Hepatocyte (in vitro differentiated cells): ENCODE measurements around the gene PCNX3. TPM values are rescaled to one million over a fixed set of nuclear protein-coding genes. Genes with fewer than 3 reads are reported as not detected.

Experiments used
- DNase-seq: peaks from one replicate; pipeline ENCODE4 v3.0.0-alpha.2; 2016; ENCODE audit warnings: low spot score
- H2AFZ ChIP-seq: fragments of 200-600 bp; sonication (generic); 2 replicates; pipeline ENCODE4 v1.6.0; 2016; ENCODE audit warnings: antibody characterized with exemption, mild to moderate bottlenecking
- H3K27ac ChIP-seq: fragments of 200-600 bp; sonication (generic); 2 replicates; pipeline ENCODE4 v1.5.1; 2016; ENCODE audit warnings: mild to moderate bottlenecking
- H3K27me3 ChIP-seq: fragments of 200-600 bp; sonication (generic); 2 replicates; pipeline ENCODE4 v1.6.1; 2016
- H3K36me3 ChIP-seq: fragments of 200-600 bp; sonication (generic); replicated peaks from 2 replicates; pipeline ENCODE4 v1.5.1; 2016; ENCODE audit warnings: low read depth; ENCODE audit not compliant: insufficient read depth
- H3K4me1 ChIP-seq: fragments of 200-600 bp; sonication (generic); 2 replicates; pipeline ENCODE4 v1.5.1; 2016; ENCODE audit warnings: mild to moderate bottlenecking, moderate library complexity; ENCODE audit not compliant: insufficient read depth
- H3K4me2 ChIP-seq: fragments of 200-600 bp; sonication (generic); 2 replicates; pipeline ENCODE4 v1.6.0; 2016
- H3K4me3 ChIP-seq: fragments of 200-600 bp; sonication (generic); 2 replicates; pipeline ENCODE4 v1.5.1; 2016; ENCODE audit warnings: mild to moderate bottlenecking
- H3K79me2 ChIP-seq: fragments of 200-600 bp; sonication (generic); 2 replicates; pipeline ENCODE4 v1.6.0; 2017; ENCODE audit warnings: mild to moderate bottlenecking
- H3K9me2 ChIP-seq: fragments of 200-600 bp; sonication (generic); replicated peaks from 2 replicates; pipeline ENCODE4 v1.6.0; 2017; ENCODE audit warnings: mild to moderate bottlenecking; ENCODE audit not compliant: insufficient read depth
- H3K9me3 ChIP-seq: fragments of 200-600 bp; sonication (generic); 2 replicates; pipeline ENCODE4 v1.5.1; 2016; ENCODE audit warnings: low read depth, mild to moderate bottlenecking
- H4K20me1 ChIP-seq: fragments of 200-600 bp; sonication (generic); 2 replicates; pipeline ENCODE4 v1.6.0; 2016; ENCODE audit warnings: mild to moderate bottlenecking; ENCODE audit not compliant: insufficient read depth, poor library complexity, severe bottlenecking
- EZH2 ChIP-seq: fragments of 200-600 bp; sonication (generic); IDR thresholded peaks from 2 replicates; pipeline ENCODE4 v1.6.1; 2016; ENCODE audit warnings: antibody characterized with exemption, mild to moderate bottlenecking, borderline replicate concordance
- EZH2phosphoT487 ChIP-seq: fragments of 200-600 bp; sonication (generic); IDR thresholded peaks from one replicate; pipeline ENCODE4 v1.6.1; 2018; ENCODE audit warnings: antibody characterized with exemption, mild to moderate bottlenecking, low read depth, moderate library complexity; ENCODE audit not compliant: unreplicated experiment, severe bottlenecking
- WGBS: methylation state at CpG from one replicate; pipeline ENCODE4 v1.1.6; 2016; ENCODE audit warnings: low lambda C conversion rate; ENCODE audit errors: missing lambda C conversion rate; 5-methylcytosine and 5-hydroxymethylcytosine counted together
- polyA plus RNA-seq: library from polyadenylated mRNA; unstranded; fragments of >200 nt; fragmentation: Nextera tagmentation; extraction: Ambion mirVana; gene quantifications from 2 replicates; pipeline ENCODE4 v1.2.1, GENCODE V29; 2016
- total RNA-seq: library from RNA; depleted of rRNA; stranded (reverse); fragments of >200 nt; gene quantifications from 2 replicates; pipeline ENCODE4 v1.2.3, GENCODE V29; 2014
- TF ChIP-seq, protein P1 (sequence below): fragments of 200-600 bp; sonication (generic); IDR thresholded peaks from 2 replicates; pipeline ENCODE4 v1.5.1; 2016; ENCODE audit warnings: antibody characterized with exemption, mild to moderate bottlenecking; ENCODE audit not compliant: poor library complexity

Gene PCNX3
- total and polyA plus RNA-seq, 2 experiments from 2014 or later: 20.0 to 27.4 TPM

DNA sequence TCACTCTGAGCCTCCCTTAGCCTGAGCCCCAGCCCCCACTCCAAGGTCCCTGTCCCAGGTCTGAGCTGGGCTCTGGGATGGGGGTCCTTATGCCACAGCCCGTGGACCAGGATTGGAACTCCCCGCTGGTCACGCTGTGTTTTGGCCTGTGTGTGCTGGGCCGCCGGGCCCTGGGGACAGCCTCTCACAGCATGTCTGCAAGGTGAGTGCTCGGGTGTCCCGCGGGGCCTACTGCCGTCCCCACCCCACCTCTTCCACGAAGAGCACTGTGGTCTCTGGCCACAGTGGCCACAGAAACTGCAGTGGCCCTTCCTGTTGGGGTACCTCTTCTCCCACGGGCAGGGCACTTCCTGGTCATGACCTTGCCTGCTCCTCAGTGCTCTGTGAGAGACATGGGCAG is 18.9 kb downstream of the PCNX3 start:
- WGBS: 98% methylated on average over 8 of the region's 11 CpGs
- Histone ChIP-seq H3K4me3 (no peak overlapping the region), H3K36me3 (no peaks in the 10 kb centered on the region), H3K27ac (no peak overlapping the region), H2AFZ (no peak overlapping the region), H3K4me2 (no peak overlapping the region), H3K79me2 (no peaks in the 10 kb centered on the region), H3K4me1 (no peaks in the 10 kb centered on the region), H3K9me2 (no peaks in the 10 kb centered on the region), H3K9me3 (no peaks in the 10 kb centered on the region), H4K20me1 (no peaks in the 10 kb centered on the region), H3K27me3 (no peaks in the 10 kb centered on the region)
- no peak for DNase-seq
- TF ChIP-seq EZH2: no peak
- TF ChIP-seq, protein P1, sequence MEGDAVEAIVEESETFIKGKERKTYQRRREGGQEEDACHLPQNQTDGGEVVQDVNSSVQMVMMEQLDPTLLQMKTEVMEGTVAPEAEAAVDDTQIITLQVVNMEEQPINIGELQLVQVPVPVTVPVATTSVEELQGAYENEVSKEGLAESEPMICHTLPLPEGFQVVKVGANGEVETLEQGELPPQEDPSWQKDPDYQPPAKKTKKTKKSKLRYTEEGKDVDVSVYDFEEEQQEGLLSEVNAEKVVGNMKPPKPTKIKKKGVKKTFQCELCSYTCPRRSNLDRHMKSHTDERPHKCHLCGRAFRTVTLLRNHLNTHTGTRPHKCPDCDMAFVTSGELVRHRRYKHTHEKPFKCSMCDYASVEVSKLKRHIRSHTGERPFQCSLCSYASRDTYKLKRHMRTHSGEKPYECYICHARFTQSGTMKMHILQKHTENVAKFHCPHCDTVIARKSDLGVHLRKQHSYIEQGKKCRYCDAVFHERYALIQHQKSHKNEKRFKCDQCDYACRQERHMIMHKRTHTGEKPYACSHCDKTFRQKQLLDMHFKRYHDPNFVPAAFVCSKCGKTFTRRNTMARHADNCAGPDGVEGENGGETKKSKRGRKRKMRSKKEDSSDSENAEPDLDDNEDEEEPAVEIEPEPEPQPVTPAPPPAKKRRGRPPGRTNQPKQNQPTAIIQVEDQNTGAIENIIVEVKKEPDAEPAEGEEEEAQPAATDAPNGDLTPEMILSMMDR: no peak
- no peak for TF ChIP-seq EZH2phosphoT487

DNA sequence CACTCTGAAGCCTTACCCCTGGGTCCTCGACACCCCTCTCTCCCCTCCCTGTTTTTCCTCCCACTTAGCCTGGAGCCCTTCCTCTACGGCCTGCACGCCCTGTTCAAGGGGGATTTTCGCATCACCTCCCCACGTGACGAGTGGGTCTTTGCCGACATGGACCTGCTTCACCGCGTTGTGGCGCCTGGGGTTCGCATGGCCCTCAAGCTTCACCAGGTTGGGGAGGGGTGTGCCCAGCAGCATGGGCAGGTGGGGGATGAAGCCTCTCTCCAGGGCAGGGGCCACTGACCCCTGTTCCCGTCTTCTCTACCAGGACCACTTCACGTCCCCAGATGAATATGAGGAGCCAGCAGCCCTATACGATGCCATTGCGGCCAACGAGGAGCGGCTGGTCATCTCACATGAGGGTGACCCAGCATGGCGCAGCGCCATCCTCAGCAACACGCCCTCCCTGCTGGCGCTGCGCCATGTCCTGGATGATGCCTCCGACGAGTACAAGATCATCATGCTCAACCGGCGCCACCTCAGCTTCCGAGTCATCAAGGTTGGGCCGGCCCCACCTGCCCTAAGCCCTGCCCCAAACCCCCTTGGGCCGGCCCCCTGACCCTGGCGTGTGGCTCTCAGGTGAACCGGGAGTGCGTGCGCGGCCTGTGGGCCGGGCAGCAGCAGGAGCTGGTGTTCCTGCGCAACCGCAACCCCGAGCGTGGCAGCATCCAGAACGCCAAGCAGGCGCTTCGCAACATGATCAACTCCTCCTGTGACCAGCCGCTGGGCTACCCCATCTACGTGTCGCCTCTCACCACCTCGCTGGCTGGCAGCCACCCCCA is 19.5 kb downstream of the PCNX3 start:
- 96% methylated on average over 37 of the region's 46 CpGs for WGBS
- H2AFZ ChIP-seq: no peak overlapping the region
- no peak overlapping the region for H3K4me3 ChIP-seq
- no peaks in the 10 kb centered on the region for H3K4me1 ChIP-seq
- no peaks in the 10 kb centered on the region for H4K20me1 ChIP-seq
- DNase-seq: no peak
- no peak overlapping the region for H3K27ac ChIP-seq
- no peak overlapping the region for H3K4me2 ChIP-seq
- TF ChIP-seq, protein P1: no peak
- H3K36me3 ChIP-seq: no peaks in the 10 kb centered on the region
- H3K27me3 ChIP-seq: no peaks in the 10 kb centered on the region
- H3K79me2 ChIP-seq: no peaks in the 10 kb centered on the region
- H3K9me2 ChIP-seq: no peaks in the 10 kb centered on the region
- H3K9me3 ChIP-seq: no peaks in the 10 kb centered on the region

DNA sequence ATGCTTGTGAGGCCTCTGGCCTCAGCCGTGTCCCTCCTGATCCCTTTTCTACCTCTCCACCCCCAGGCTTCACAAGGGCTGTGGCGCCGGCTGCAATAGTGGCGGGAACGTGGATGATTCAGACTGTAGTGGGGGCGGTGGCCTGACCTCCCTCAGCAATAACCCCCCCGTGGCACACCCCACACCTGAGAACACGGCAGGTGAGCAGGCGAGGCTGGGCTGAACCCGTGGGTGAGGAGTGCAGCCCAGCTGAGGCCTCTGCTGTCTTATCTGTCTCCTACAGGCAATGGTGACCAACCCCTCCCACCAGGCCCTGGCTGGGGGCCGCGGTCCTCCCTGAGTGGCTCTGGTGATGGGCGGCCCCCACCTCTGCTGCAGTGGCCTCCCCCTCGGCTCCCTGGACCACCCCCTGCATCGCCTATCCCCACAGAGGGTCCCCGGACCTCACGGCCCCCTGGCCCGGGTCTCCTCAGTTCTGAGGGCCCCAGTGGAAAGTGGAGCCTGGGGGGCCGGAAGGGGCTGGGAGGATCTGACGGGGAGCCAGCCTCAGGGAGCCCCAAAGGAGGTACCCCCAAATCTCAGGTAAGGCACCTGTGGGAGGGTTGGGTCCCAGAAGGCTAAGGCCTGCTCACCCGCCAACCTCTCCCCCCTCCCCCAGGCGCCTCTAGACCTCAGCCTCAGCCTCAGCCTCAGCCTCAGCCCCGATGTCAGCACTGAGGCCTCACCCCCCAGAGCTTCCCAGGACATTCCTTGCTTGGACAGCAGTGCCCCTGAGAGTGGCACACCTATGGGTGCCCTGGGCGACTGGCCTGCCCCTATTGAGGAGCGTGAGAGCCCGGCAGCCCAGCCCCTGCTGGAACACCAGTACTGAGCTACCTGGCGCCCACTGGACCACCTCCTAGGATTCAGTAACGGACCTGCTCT is 20.8 kb downstream of the PCNX3 start:
- Histone ChIP-seq H3K36me3 (no peaks in the 10 kb centered on the region), H3K4me3 (no peak overlapping the region), H3K27ac (no peak overlapping the region), H4K20me1 (no peaks in the 10 kb centered on the region), H3K4me2 (no peak overlapping the region), H3K4me1 (no peaks in the 10 kb centered on the region), H3K27me3 (no peaks in the 10 kb centered on the region), H3K79me2 (no peaks in the 10 kb centered on the region), H3K9me2 (no peaks in the 10 kb centered on the region), H3K9me3 (no peaks in the 10 kb centered on the region), H2AFZ (no peak overlapping the region)
- TF ChIP-seq, protein P1: no peak
- TF ChIP-seq EZH2 (no peak), EZH2phosphoT487 (no peak)
- no peak for DNase-seq
- 94% methylated on average over 24 of the region's 28 CpGs for WGBS
